Choroid plexus epithelial cell (primary cell): ENCODE measurements around the gene NRXN2.

Experiments
- DNase-seq: peaks from one replicate; pipeline ENCODE4 v3.0.0-alpha.2; 2010; ENCODE audit warnings: low read depth
- H3K4me3 ChIP-seq: 2 replicates; pipeline ENCODE4 v1.5.1; 2011; ENCODE audit warnings: low read depth, mild to moderate bottlenecking, control low read depth, low read length, moderate library complexity
- CTCF ChIP-seq: conservative IDR thresholded peaks from 2 replicates; pipeline ENCODE4 v1.5.1; 2011; ENCODE audit warnings: low read depth, mild to moderate bottlenecking, control low read depth, inconsistent platforms, low read length, moderate library complexity

NRXN2 gene

GRCh38 chr11:64654958-64655541, 67.9 kb downstream of the NRXN2 start:
- no peak for DNase-seq
- no peak for TF ChIP-seq CTCF
- no peak overlapping the region for H3K4me3 ChIP-seq

GRCh38 chr11:64654439-64654838, 68.6 kb downstream of the NRXN2 start:
- DNase-seq: no peak
- no peak overlapping the region for H3K4me3 ChIP-seq
- no peak for TF ChIP-seq CTCF

GRCh38 chr11:64653388-64653973, 69.5 kb downstream of the NRXN2 start:
- DNase-seq: no peak
- H3K4me3 ChIP-seq: no peak overlapping the region
- no peak for TF ChIP-seq CTCF

GRCh38 chr11:64652586-64653387, 70.2 kb downstream of the NRXN2 start:
- peak; percentile 81 for DNase-seq
- H3K4me3 ChIP-seq: no peak overlapping the region
- TF ChIP-seq CTCF: peak; percentile 96

- DNase-seq: peak; percentile 64
- peak; percentile 76 for TF ChIP-seq CTCF
- H3K4me3 ChIP-seq: no peak overlapping the region
Measured at GRCh38 chr11:64650923-64651523, 72.0 kb downstream of the NRXN2 start.

- H3K4me3 ChIP-seq: no peak overlapping the region
- TF ChIP-seq CTCF: peak; percentile 75
- DNase-seq: peak; percentile 48
Measured at GRCh38 chr11:64649291-64649697, 73.7 kb downstream of the NRXN2 start.
